HepG2 (cell line): ENCODE data around the gene SMARCA4. TPM values are rescaled to one million over a fixed set of nuclear protein-coding genes. Genes with fewer than 3 reads are reported as not detected.

Experiments
- ATRX ChIP-seq: sonication (generic); formaldehyde crosslinking; IDR thresholded peaks from 2 replicates; pipeline ENCODE4 v1.4.0; 2020; ENCODE audit warnings: missing genetic modification reagents, borderline replicate concordance
- BORCS8-MEF2B ChIP-seq: sonication (generic); formaldehyde crosslinking; IDR thresholded peaks from 2 replicates; pipeline ENCODE4 v1.8.0; 2022; ENCODE audit warnings: mild to moderate bottlenecking, missing genetic modification reagents
- CBX2 ChIP-seq, 2 experiments: fragments of 200-600 bp in 1 of 2; sonication (generic); formaldehyde crosslinking in 1 of 2; IDR thresholded peaks; 2 replicates each; pipeline versions ENCODE4 v1.7.0 to v1.8.1; 2018 to 2022; ENCODE audit warnings: low read depth in 2 of 2, low read length in 1 of 2, mild to moderate bottlenecking in 1 of 2, missing genetic modification reagents in 1 of 2
- CSRNP1 ChIP-seq: sonication (generic); formaldehyde crosslinking; IDR thresholded peaks from 2 replicates; pipeline ENCODE4 v1.8.1; 2023; ENCODE audit warnings: mild to moderate bottlenecking, missing genetic modification reagents
- HDAC1 ChIP-seq: sonication (generic); formaldehyde crosslinking; IDR thresholded peaks from 2 replicates; pipeline ENCODE4 v1.5.1; 2020; ENCODE audit warnings: mild to moderate bottlenecking, missing genetic modification reagents
- HMGA1 ChIP-seq: sonication (generic); formaldehyde crosslinking; conservative IDR thresholded peaks from 2 replicates; pipeline ENCODE4 v1.4.0; 2020; ENCODE audit warnings: missing genetic modification reagents
- HNF1B ChIP-seq: sonication (generic); formaldehyde crosslinking; IDR thresholded peaks from 2 replicates; pipeline ENCODE4 v1.5.1; 2020; ENCODE audit warnings: mild to moderate bottlenecking, moderate library complexity, missing genetic modification reagents
- IRF1 ChIP-seq: sonication (generic); formaldehyde crosslinking; IDR thresholded peaks from 2 replicates; pipeline ENCODE4 v1.4.0; 2020; ENCODE audit warnings: low read depth, mild to moderate bottlenecking, missing genetic modification reagents
- JARID2 ChIP-seq: sonication (generic); formaldehyde crosslinking; IDR thresholded peaks from 2 replicates; pipeline ENCODE4 v1.8.1; 2023; ENCODE audit warnings: missing genetic modification reagents, inconsistent platforms; ENCODE audit not compliant: insufficient replicate concordance
- MLLT10 ChIP-seq: sonication (generic); formaldehyde crosslinking; IDR thresholded peaks from 2 replicates; pipeline ENCODE4 v1.4.0; 2020; ENCODE audit warnings: missing genetic modification reagents
- SRF ChIP-seq: IDR thresholded peaks from 2 replicates; pipeline ENCODE4 v1.6.1; 2011; ENCODE audit warnings: mild to moderate bottlenecking, low read depth, low read length, moderate library complexity
- STAT5B ChIP-seq: sonication (generic); formaldehyde crosslinking; IDR thresholded peaks from 2 replicates; pipeline ENCODE4 v1.4.0; 2020; ENCODE audit warnings: missing genetic modification reagents
- ZBTB46 ChIP-seq: sonication (generic); formaldehyde crosslinking; IDR thresholded peaks from 2 replicates; pipeline ENCODE4 v1.4.0; 2020; ENCODE audit warnings: mild to moderate bottlenecking, missing genetic modification reagents, borderline replicate concordance
- ZNF10 ChIP-seq: sonication (generic); formaldehyde crosslinking; IDR thresholded peaks from 2 replicates; pipeline ENCODE4 v1.4.0; 2020; ENCODE audit warnings: mild to moderate bottlenecking, low read depth, missing genetic modification reagents, borderline replicate concordance
- ZNF232 ChIP-seq: sonication (generic); formaldehyde crosslinking; IDR thresholded peaks from 2 replicates; pipeline ENCODE4 v1.4.0; 2020; ENCODE audit warnings: missing genetic modification reagents, borderline replicate concordance
- ZNF280B ChIP-seq: sonication (generic); formaldehyde crosslinking; IDR thresholded peaks from 2 replicates; pipeline ENCODE4 v1.5.0; 2020; ENCODE audit warnings: missing genetic modification reagents, mild to moderate bottlenecking, borderline replicate concordance
- ZNF331 ChIP-seq: sonication (generic); formaldehyde crosslinking; IDR thresholded peaks from 2 replicates; pipeline ENCODE4 v1.4.0; 2020; ENCODE audit warnings: missing genetic modification reagents
- ZNF333 ChIP-seq: sonication (generic); formaldehyde crosslinking; IDR thresholded peaks from 2 replicates; pipeline ENCODE4 v1.4.0; 2020; ENCODE audit warnings: mild to moderate bottlenecking, missing genetic modification reagents, borderline replicate concordance
- ZNF543 ChIP-seq: sonication (generic); formaldehyde crosslinking; IDR thresholded peaks from 2 replicates; pipeline ENCODE4 v1.4.0; 2020; ENCODE audit warnings: mild to moderate bottlenecking, missing genetic modification reagents
- ZNF546 ChIP-seq: sonication (generic); formaldehyde crosslinking; conservative IDR thresholded peaks from 2 replicates; pipeline ENCODE4 v1.8.1; 2023; ENCODE audit warnings: mild to moderate bottlenecking, missing genetic modification reagents
- ZNF678 ChIP-seq: sonication (generic); formaldehyde crosslinking; IDR thresholded peaks from 2 replicates; pipeline ENCODE4 v1.4.0; 2020; ENCODE audit warnings: mild to moderate bottlenecking, missing genetic modification reagents
- polyA plus RNA-seq, 8 experiments: library from polyadenylated mRNA; depleted of rRNA in 3 of 8; stranded (reverse) in 7 of 8; unstranded in 1 of 8; fragments of >200 nt; fragmentation: Illumina TruSeq in 4 of 8; extraction: Trizol in 4 of 8; gene quantifications; 2 replicates each; pipeline versions ENCODE4 v1.2.1 to v1.2.3, GENCODE V29; 2011 to 2016; ENCODE audit warnings: low read depth in 4 of 8, missing spikeins in 1 of 8, mixed read lengths in 1 of 8; ENCODE audit not compliant: insufficient read depth in 1 of 8
- total RNA-seq, 5 experiments: library from RNA; depleted of rRNA; stranded (reverse); fragments of >200 nt; fragmentation: Illumina TruSeq; extraction: Trizol; gene quantifications; 2 replicates each; pipeline ENCODE4 v1.2.3, GENCODE V29; 2016; ENCODE audit warnings: low read depth in 1 of 5

The SMARCA4 gene
- total and polyA plus RNA-seq, 2 of the 13 experiments (the other 11 are each of a cell fraction or from before 2014, with no cell fraction given), result 25.4 to 45.9 TPM

- TF ChIP-seq ZNF232, result no peak; the same call in 1 of the 2 replicates
- peak; percentile 70; the same call in 1 of the 2 replicates for TF ChIP-seq ZNF546 (CRISPR knock-in tag)
- TF ChIP-seq ZNF331, result peak; percentile 48; the same call in 1 of the 2 replicates
- no peak for TF ChIP-seq MLLT10 (CRISPR knock-in tag)
- TF ChIP-seq HDAC1, result peak; percentile 87
- no peak for TF ChIP-seq ZBTB46 (CRISPR knock-in tag)
- no peak for TF ChIP-seq HMGA1 (CRISPR knock-in tag)
- peak; percentile 78; the same call in 1 of the 2 replicates for TF ChIP-seq STAT5B (CRISPR knock-in tag)
- 0 out of 2 replicates have a peak, but pooled peaks have one; percentile 16 for TF ChIP-seq CSRNP1
- TF ChIP-seq IRF1, result 0 out of 2 replicates have a peak, but pooled peaks have one; percentile 27
- peak; percentile 85 for TF ChIP-seq ZNF543 (CRISPR knock-in tag)
- TF ChIP-seq ZNF333 (CRISPR knock-in tag), result peak; percentile 50; the same call in 1 of the 2 replicates
- TF ChIP-seq SRF, result peak; percentile 79
- no peak for TF ChIP-seq ZNF678 (CRISPR knock-in tag)
- no peak for TF ChIP-seq ZNF10 (CRISPR knock-in tag)
- no peak for TF ChIP-seq ATRX (CRISPR knock-in tag)
- TF ChIP-seq JARID2 (CRISPR knock-in tag), result no peak
- TF ChIP-seq HNF1B (CRISPR knock-in tag), result peak; percentile 78
- TF ChIP-seq ZNF280B (CRISPR knock-in tag), result peak; percentile 64; the same call in 1 of the 2 replicates
- no peak for TF ChIP-seq CBX2 (IDR thresholded peaks at IDR 0.05; ENCODE audit: low read depth, low read length)
- TF ChIP-seq CBX2 (CRISPR knock-in tag; IDR thresholded peaks at IDR 0.05; ENCODE audit: low read depth), result no peak
- TF ChIP-seq BORCS8-MEF2B (CRISPR knock-in tag), result peak; percentile 71; the same call in 1 of the 2 replicates
These were observed 32.0 kb upstream of the SMARCA4 start, which contains the start of the genes TIMM29 and YIPF2 (continued) for GRCh38 chr19:10928563-10929401.
